H1 (cell line): Measurements from ENCODE around the gene LARP1. TPM values are rescaled to one million over a fixed set of nuclear protein-coding genes. Genes with fewer than 3 reads are reported as not detected.

Experiments
- CTCF ChIA-PET: fragments of 300-600 bp; sonication (Branson Sonifier 250); formaldehyde crosslinking; loops from one replicate; lab custom pipeline; 2021; ENCODE audit not compliant: partially characterized antibody; lab: Charles Lee
- POLR2A ChIA-PET: fragments of 300-600 bp; sonication (Branson Sonifier 250); formaldehyde crosslinking; loops from one replicate; lab custom pipeline; 2021; ENCODE audit warnings: inconsistent platforms; ENCODE audit not compliant: partially characterized antibody; lab: Charles Lee
- DNase-seq, 2 experiments: peaks; one replicate each; pipeline versions ENCODE4 v3.0.0 to v3.0.0-alpha.2; 2010 to 2022; ENCODE audit warnings: low spot score in 2 of 2, low read depth in 1 of 2, mixed read lengths in 1 of 2
- FAIRE-seq: peaks from 2 replicates; lab custom pipeline; 2011; peaks lifted over from hg19 to GRCh38; lab: Jason Lieb, UNC
- H2AFZ ChIP-seq: 2 replicates; pipeline ENCODE4 v1.8.1; 2012; ENCODE audit warnings: low read length, inconsistent platforms
- H2AK5ac ChIP-seq: 2 replicates; pipeline ENCODE4 v1.6.1; 2013; ENCODE audit warnings: low read depth, low read length
- H2BK120ac ChIP-seq: replicated peaks from 2 replicates; pipeline ENCODE3; 2013; ENCODE audit warnings: low read depth, low read length, inconsistent platforms
- H2BK12ac ChIP-seq: 2 replicates; pipeline ENCODE4 v1.6.1; 2013; ENCODE audit warnings: low read depth, low read length
- H2BK15ac ChIP-seq: 2 replicates; pipeline ENCODE4 v1.6.1; 2013; ENCODE audit warnings: low read length
- H2BK20ac ChIP-seq: 2 replicates; pipeline ENCODE4 v1.6.1; 2013; ENCODE audit warnings: low read length
- H2BK5ac ChIP-seq: 2 replicates; pipeline ENCODE4 v1.6.1; 2013; ENCODE audit warnings: low read depth, low read length
- H3K14ac ChIP-seq: 2 replicates; pipeline ENCODE4 v1.6.1; 2013; ENCODE audit warnings: inconsistent platforms; ENCODE audit not compliant: insufficient read length
- H3K18ac ChIP-seq: 2 replicates; pipeline ENCODE4 v1.6.1; 2013; ENCODE audit warnings: low read length; ENCODE audit errors: extremely low read depth
- H3K23ac ChIP-seq: 2 replicates; pipeline ENCODE4 v1.6.1; 2013; ENCODE audit warnings: inconsistent platforms; ENCODE audit not compliant: insufficient read length
- H3K23me2 ChIP-seq: 2 replicates; pipeline ENCODE4 v1.6.1; 2013; ENCODE audit warnings: low read depth, low read length
- H3K27ac ChIP-seq: 2 replicates; pipeline ENCODE4 v1.6.1; 2011; ENCODE audit warnings: low read depth, low read length, inconsistent platforms
- H3K27me3 ChIP-seq, 4 experiments: replicated peaks in 1 of 4; 1 replicate in 1 of 4; 2 replicates in 3 of 4; pipeline versions ENCODE4 v1.6.1 to v1.8.1; 2011 to 2013; ENCODE audit warnings: low read length in 3 of 4, mild to moderate bottlenecking in 3 of 4, inconsistent platforms in 2 of 4, mixed read lengths in 2 of 4, moderate library complexity in 1 of 4; ENCODE audit not compliant: control insufficient read depth in 3 of 4, insufficient read depth in 3 of 4; ENCODE audit errors: extremely low read depth in 1 of 4
- H3K36me3 ChIP-seq, 4 experiments: 2 replicates each; pipeline versions ENCODE4 v1.6.1 to v1.8.1; 2011 to 2013; ENCODE audit warnings: mild to moderate bottlenecking in 4 of 4, low read length in 3 of 4, moderate library complexity in 2 of 4, control low read depth in 1 of 4, inconsistent platforms in 1 of 4; ENCODE audit not compliant: insufficient read depth in 4 of 4, control insufficient read depth in 2 of 4
- H3K4ac ChIP-seq: replicated peaks from 2 replicates; pipeline ENCODE3; 2013; ENCODE audit warnings: low read length, low read depth, mixed read lengths, inconsistent platforms; ENCODE audit not compliant: insufficient read length
- H3K4me1 ChIP-seq, 4 experiments: replicated peaks in 1 of 4; 1 replicate in 1 of 4; 2 replicates in 3 of 4; pipeline versions ENCODE4 v1.6.1 to v1.8.1; 2011 to 2013; ENCODE audit warnings: low read length in 3 of 4, inconsistent platforms in 2 of 4, mixed read lengths in 1 of 4; ENCODE audit not compliant: insufficient read depth in 4 of 4, control insufficient read depth in 3 of 4
- H3K4me2 ChIP-seq, 2 experiments: 2 replicates each; pipeline versions ENCODE4 v1.6.1 to v1.8.1; 2011 to 2013; ENCODE audit warnings: low read depth in 2 of 2, low read length in 2 of 2, control low read depth in 1 of 2, inconsistent platforms in 1 of 2, mild to moderate bottlenecking in 1 of 2; ENCODE audit not compliant: insufficient read depth in 1 of 2
- H3K4me3 ChIP-seq, 4 experiments: fragments of 200-600, 300-600 bp in 1 of 4; sonication (generic), shearing (Covaris generic), sonication (Bioruptor Twin) in 1 of 4; 2 replicates each; pipeline versions ENCODE4 v1.5.1 to v1.8.1; 2011 to 2016; ENCODE audit warnings: low read length in 4 of 4, low read depth in 3 of 4, control low read depth in 2 of 4, inconsistent platforms in 2 of 4, mild to moderate bottlenecking in 2 of 4, mixed read lengths in 1 of 4, moderate library complexity in 1 of 4; ENCODE audit not compliant: insufficient read depth in 2 of 4; ENCODE audit errors: extremely low read depth in 1 of 4
- H3K56ac ChIP-seq: replicated peaks from 2 replicates; pipeline ENCODE3; 2013; ENCODE audit warnings: low read depth, mild to moderate bottlenecking, mixed read lengths, low read length, inconsistent platforms; ENCODE audit not compliant: insufficient read length
- H3K79me1 ChIP-seq: 2 replicates; pipeline ENCODE4 v1.6.1; 2013; ENCODE audit warnings: low read depth, low read length, control low read depth
- H3K79me2 ChIP-seq, 2 experiments: 2 replicates each; pipeline versions ENCODE4 v1.6.1 to v1.8.1; 2012 to 2013; ENCODE audit warnings: low read length in 2 of 2, mild to moderate bottlenecking in 2 of 2, inconsistent platforms in 1 of 2; ENCODE audit not compliant: insufficient read depth in 2 of 2, control insufficient read depth in 1 of 2
- H3K9ac ChIP-seq, 4 experiments: replicated peaks in 1 of 4; 1 replicate in 1 of 4; 2 replicates in 3 of 4; pipeline versions ENCODE4 v1.6.1 to v1.8.1; 2011 to 2013; ENCODE audit warnings: low read depth in 3 of 4, low read length in 3 of 4, control low read depth in 2 of 4, mild to moderate bottlenecking in 2 of 4, moderate library complexity in 2 of 4, inconsistent platforms in 1 of 4; ENCODE audit errors: extremely low read depth in 1 of 4
- H3K9me3 ChIP-seq, 2 experiments: 2 replicates each; pipeline versions ENCODE4 v1.6.1 to v1.8.1; 2012 to 2013; ENCODE audit warnings: mild to moderate bottlenecking in 2 of 2, moderate library complexity in 2 of 2, control low read depth in 1 of 2, inconsistent platforms in 1 of 2, low read depth in 1 of 2, low read length in 1 of 2, mixed read lengths in 1 of 2; ENCODE audit not compliant: insufficient read depth in 2 of 2
- H4K20me1 ChIP-seq, 2 experiments: replicated peaks in 1 of 2; 2 replicates each; pipeline versions ENCODE3 to v1.8.1; 2011 to 2013; ENCODE audit warnings: inconsistent platforms in 2 of 2, low read length in 2 of 2, mild to moderate bottlenecking in 1 of 2; ENCODE audit not compliant: insufficient read depth in 2 of 2, control insufficient read depth in 1 of 2
- H4K5ac ChIP-seq: 2 replicates; pipeline ENCODE4 v1.6.1; 2013; ENCODE audit warnings: low read length, low read depth, mixed read lengths, inconsistent platforms; ENCODE audit not compliant: insufficient read length
- H4K8ac ChIP-seq: 2 replicates; pipeline ENCODE4 v1.8.0; 2013; ENCODE audit warnings: mild to moderate bottlenecking, moderate library complexity, low read length, inconsistent platforms; ENCODE audit not compliant: insufficient read depth; ENCODE audit errors: extremely low read depth
- H4K91ac ChIP-seq: replicated peaks from 2 replicates; pipeline ENCODE3; 2013; ENCODE audit warnings: low read length, mixed read lengths, inconsistent platforms; ENCODE audit not compliant: insufficient read length
- ATF2 ChIP-seq: IDR thresholded peaks from 2 replicates; pipeline ENCODE4 v1.6.1; 2012; ENCODE audit warnings: low read length, inconsistent platforms
- ATF3 ChIP-seq: IDR thresholded peaks from 2 replicates; pipeline ENCODE4 v1.6.1; 2011; ENCODE audit warnings: low read depth, mild to moderate bottlenecking, low read length; ENCODE audit not compliant: insufficient read depth
- CBX5 ChIP-seq: fragments of 300-800, 300-1000 bp; sonication (generic); IDR thresholded peaks from 2 replicates; pipeline ENCODE4 v1.7.1; 2016; ENCODE audit warnings: antibody characterized with exemption, low read length, low read depth
- CBX8 ChIP-seq: fragments of 300-800, 300-1000 bp; sonication (generic); IDR thresholded peaks from 2 replicates; pipeline ENCODE4 v1.7.1; 2016; ENCODE audit warnings: low read depth, low read length, borderline replicate concordance
- FOSL1 ChIP-seq: IDR thresholded peaks from 2 replicates; pipeline ENCODE4 v1.6.1; 2011; ENCODE audit warnings: mild to moderate bottlenecking, low read depth, low read length, moderate library complexity; ENCODE audit not compliant: insufficient read depth
- HDAC2 ChIP-seq, 2 experiments: fragments of 300-600 bp in 1 of 2; sonication (generic) in 1 of 2; IDR thresholded peaks; 2 replicates each; pipeline ENCODE4 v1.6.1; 2011 to 2012; ENCODE audit warnings: low read depth in 2 of 2, low read length in 2 of 2, mild to moderate bottlenecking in 2 of 2, moderate library complexity in 2 of 2, borderline replicate concordance in 1 of 2, inconsistent platforms in 1 of 2
- KDM4A ChIP-seq: IDR thresholded peaks from one replicate; pipeline ENCODE4 v1.7.1; 2012; ENCODE audit warnings: low read depth, mild to moderate bottlenecking, moderate library complexity, low read length, inconsistent platforms; ENCODE audit not compliant: severe bottlenecking
- MAX ChIP-seq: IDR thresholded peaks from 2 replicates; pipeline ENCODE4 v1.6.1; 2012; ENCODE audit warnings: inconsistent platforms
- RFX5 ChIP-seq: IDR thresholded peaks from 2 replicates; pipeline ENCODE4 v1.6.1; 2011; ENCODE audit warnings: low read depth, low read length, improper control_type of control experiment, borderline replicate concordance
- TBP ChIP-seq: IDR thresholded peaks from 2 replicates; pipeline ENCODE4 v1.6.1; 2011; ENCODE audit warnings: low read depth, low read length, improper control_type of control experiment
- polyA plus RNA-seq, 7 experiments: library from polyadenylated mRNA; depleted of rRNA in 3 of 7; stranded (reverse) in 5 of 7; unstranded in 2 of 7; fragments of >200 nt in 5 of 7; fragments of 200-250 nt in 2 of 7; gene quantifications; 1 replicate in 5 of 7; 2 replicates in 1 of 7; 4 replicates in 1 of 7; pipeline versions ENCODE4 v1.2.1 to v1.2.3, GENCODE V29; 2011 to 2013; ENCODE audit warnings: missing spikeins in 2 of 7, mixed read lengths in 2 of 7
- total RNA-seq: library from RNA; stranded (reverse); fragmentation: NEBNext Ultra II Directional; extraction: Animal tissue kit (Norgen Biotek cat#: 25700); gene quantifications from 2 replicates; pipeline ENCODE4 v1.2.1, GENCODE V29; 2021

LARP1 gene
- total and polyA plus RNA-seq, 2 of the 8 experiments (the other 6 are each of a cell fraction or from before 2014, with no cell fraction given), result 106 to 422 TPM

GRCh38 chr5:154751854-154752253 lies 3.3 kb upstream of the LARP1 start:
- Histone ChIP-seq H2BK5ac (no peak overlapping the region), H3K23me2 (no peaks in the 10 kb centered on the region; the same call in 1 of the 2 replicates), H4K20me1 (peaks cover 0 to 3% of the 10 kb centered on the region in 2 experiments), H4K5ac (no peak overlapping the region), H3K27me3 (no peaks in the 10 kb centered on the region), H4K8ac (no peak overlapping the region), H3K23ac (no peak overlapping the region), H2AK5ac (no peak overlapping the region), H3K36me3 (no peaks in the 10 kb centered on the region), H3K79me2 (peaks cover 14 to 15% of the 10 kb centered on the region in 2 experiments), H3K14ac (no peak overlapping the region), H3K79me1 (peaks cover 4% of the 10 kb centered on the region; the same call in 1 of the 2 replicates), H2BK15ac (no peak overlapping the region), H2AFZ (no peak overlapping the region), H3K9ac (no peak overlapping the region), H3K4me3 (no peak overlapping the region), H4K91ac (no peak overlapping the region), H3K18ac (no peak overlapping the region), H3K4me1 (peaks cover 8 to 14% (median 9%) of the 10 kb centered on the region in 4 experiments), H3K56ac (no peak overlapping the region), H3K4ac (no peak overlapping the region), H3K4me2 (no peak overlapping the region), H2BK120ac (no peak overlapping the region), H2BK20ac (no peak overlapping the region), H3K27ac (no peak overlapping the region), H3K9me3 (no peaks in the 10 kb centered on the region), H2BK12ac (no peak overlapping the region)
- no peak for FAIRE-seq
- ChIA-PET POLR2A (interaction anchor here (2.1 kb wide), 1 partner anchor 17 kb away, joined by 9 read pairs; no protein-coding TSS in a partner anchor), CTCF (interaction anchor here (0.6 to 1.7 kb wide), 3 partner anchors 30 to 90 kb away, joined by 3 to 8 read pairs (median 3); no protein-coding TSS in a partner anchor)
- no peak for DNase-seq
- TF ChIP-seq CBX5, result no peak
- no peak for TF ChIP-seq KDM4A
- no peak for TF ChIP-seq MAX
- TF ChIP-seq TBP, result no peak
- TF ChIP-seq RFX5, result no peak
- TF ChIP-seq ATF2, result no peak
- TF ChIP-seq FOSL1, result no peak
- TF ChIP-seq ATF3, result no peak
- TF ChIP-seq HDAC2 (IDR thresholded peaks at IDR 0.05; ENCODE audit: borderline replicate concordance in 1 of 2, low read depth in 2 of 2, low read length in 2 of 2), result no peak
- no peak for TF ChIP-seq CBX8
